Fibroblast of lung (primary cell): ENCODE measurements around the gene STAT4. TPM values are rescaled to one million over a fixed set of nuclear protein-coding genes. Genes with fewer than 3 reads are reported as not detected.

Source experiments
- DNase-seq, 2 donors: peaks; one replicate each; pipeline versions ENCODE4 v3.0.0 to v3.0.0-alpha.2; 2010; ENCODE audit warnings: low read depth in 2 of 2
- H2AFZ ChIP-seq: 2 replicates; pipeline ENCODE4 v1.5.1; 2012; ENCODE audit warnings: low read length, control low read depth, inconsistent platforms
- H3K27ac ChIP-seq: 2 replicates; pipeline ENCODE4 v1.5.1; 2011; ENCODE audit warnings: low read length, control low read depth; ENCODE audit not compliant: insufficient read depth
- H3K27me3 ChIP-seq: 2 replicates; pipeline ENCODE4 v1.5.1; 2011; ENCODE audit warnings: mild to moderate bottlenecking, low read length; ENCODE audit not compliant: control insufficient read depth, insufficient read depth
- H3K36me3 ChIP-seq: 2 replicates; pipeline ENCODE4 v1.5.1; 2011; ENCODE audit warnings: low read length; ENCODE audit not compliant: control insufficient read depth, insufficient read depth
- H3K4me1 ChIP-seq: 2 replicates; pipeline ENCODE4 v1.5.1; 2011; ENCODE audit warnings: low read length; ENCODE audit not compliant: control insufficient read depth, insufficient read depth; ENCODE audit errors: extremely low read depth
- H3K4me2 ChIP-seq: 2 replicates; pipeline ENCODE4 v1.5.1; 2011; ENCODE audit warnings: low read length, control low read depth; ENCODE audit not compliant: insufficient read depth; ENCODE audit errors: extremely low read depth
- H3K4me3 ChIP-seq, 4 experiments: fragments of 200-600 bp in 1 of 4; sonication (generic) in 1 of 4; replicated peaks in 1 of 4; 2 replicates each; pipeline ENCODE4 v1.5.1; 2011 to 2016; ENCODE audit warnings: low read length in 4 of 4, low read depth in 3 of 4, mild to moderate bottlenecking in 3 of 4, control low read depth in 2 of 4, inconsistent platforms in 1 of 4, mixed read lengths in 1 of 4; ENCODE audit not compliant: insufficient read depth in 1 of 4; ENCODE audit errors: control extremely low read depth in 1 of 4
- H3K79me2 ChIP-seq: 2 replicates; pipeline ENCODE4 v1.5.1; 2012; ENCODE audit warnings: mild to moderate bottlenecking, low read length, inconsistent platforms; ENCODE audit not compliant: control insufficient read depth, insufficient read depth
- H3K9ac ChIP-seq: 2 replicates; pipeline ENCODE4 v1.5.1; 2011; ENCODE audit warnings: mild to moderate bottlenecking, low read length, control low read depth; ENCODE audit not compliant: insufficient read depth
- H3K9me3 ChIP-seq: 2 replicates; pipeline ENCODE4 v1.5.1; 2012; ENCODE audit warnings: low read depth, low read length; ENCODE audit not compliant: control insufficient read depth, insufficient read depth
- H4K20me1 ChIP-seq: 2 replicates; pipeline ENCODE4 v1.5.1; 2011; ENCODE audit warnings: low read length; ENCODE audit not compliant: control insufficient read depth, insufficient read depth; ENCODE audit errors: extremely low read depth
- CTCF ChIP-seq, 2 donors: IDR thresholded peaks in 1 of 2; conservative IDR thresholded peaks in 1 of 2; 1 replicate in 1 of 2; 2 replicates in 1 of 2; pipeline ENCODE4 v1.5.1; 2011 to 2012; ENCODE audit warnings: low read length in 2 of 2, control low read depth in 1 of 2, inconsistent platforms in 1 of 2, low read depth in 1 of 2, mild to moderate bottlenecking in 1 of 2
- EZH2 ChIP-seq: IDR thresholded peaks from 2 replicates; pipeline ENCODE4 v1.5.1; 2012; ENCODE audit warnings: low read length, control low read depth, mild to moderate bottlenecking; ENCODE audit errors: missing control alignments
- polyA plus RNA-seq, 2 donors: library from polyadenylated mRNA; depleted of rRNA in 1 of 2; stranded (reverse) in 1 of 2; unstranded in 1 of 2; fragments of >200 nt; gene quantifications; 2 replicates each; pipeline ENCODE4 v1.2.1, GENCODE V29; 2011 to 2012; ENCODE audit warnings: missing spikeins in 1 of 2
- total RNA-seq: library from RNA; depleted of rRNA; stranded (reverse); fragments of >200 nt; gene quantifications from 2 replicates; pipeline ENCODE4 v1.2.1, GENCODE V29; 2014

Gene STAT4
- total and polyA plus RNA-seq, 2 donors (not counting 1 experiment from before 2014, with no cell fraction given): 0.66 to 1.2 TPM

GRCh38 chr2:191180276-191180675 lies 29.5 kb upstream of the STAT4 start:
- H3K27ac ChIP-seq: no peak overlapping the region
- H4K20me1 ChIP-seq: no peaks in the 10 kb centered on the region
- H3K79me2 ChIP-seq: no peaks in the 10 kb centered on the region
- peak overlapping the region; percentile 14 for H2AFZ ChIP-seq
- no peak overlapping the region for H3K9ac ChIP-seq
- peaks cover 7% of the 10 kb centered on the region for H3K4me1 ChIP-seq
- H3K36me3 ChIP-seq: no peaks in the 10 kb centered on the region
- no peak for TF ChIP-seq CTCF (conservative IDR thresholded peaks at IDR 0.05 in 1 of 2, IDR thresholded peaks at IDR 0.05 in 1 of 2; ENCODE audit: low read depth in 1 of 2, low read length in 2 of 2)
- no peak for TF ChIP-seq EZH2
- no peak for DNase-seq
- H3K4me3 ChIP-seq: no peak overlapping the region
- no peaks in the 10 kb centered on the region for H3K9me3 ChIP-seq
- no peaks in the 10 kb centered on the region for H3K27me3 ChIP-seq
- H3K4me2 ChIP-seq: no peak overlapping the region

GRCh38 chr2:191178806-191179514 lies 28.2 kb upstream of the STAT4 start:
- Histone ChIP-seq H3K36me3 (no peaks in the 10 kb centered on the region), H3K9me3 (no peaks in the 10 kb centered on the region), H3K27ac (no peak overlapping the region), H3K9ac (no peak overlapping the region), H4K20me1 (no peaks in the 10 kb centered on the region), H3K4me3 (no peak overlapping the region), H3K4me2 (no peak overlapping the region), H3K79me2 (no peaks in the 10 kb centered on the region), H2AFZ (no peak overlapping the region), H3K4me1 (peaks cover 7% of the 10 kb centered on the region), H3K27me3 (no peaks in the 10 kb centered on the region)
- TF ChIP-seq EZH2: no peak
- TF ChIP-seq CTCF (conservative IDR thresholded peaks at IDR 0.05 in 1 of 2, IDR thresholded peaks at IDR 0.05 in 1 of 2; ENCODE audit: low read depth in 1 of 2, low read length in 2 of 2): no peak
- DNase-seq: peak in 1 of 2 donors; percentile 90

- H3K9ac ChIP-seq: no peak overlapping the region
- H3K9me3 ChIP-seq: no peaks in the 10 kb centered on the region
- no peak overlapping the region for H3K27ac ChIP-seq
- H2AFZ ChIP-seq: no peak overlapping the region
- no peaks in the 10 kb centered on the region for H3K36me3 ChIP-seq
- DNase-seq: no peak
- no peak overlapping the region for H3K4me3 ChIP-seq
- no peak overlapping the region for H3K4me2 ChIP-seq
- no peaks in the 10 kb centered on the region for H4K20me1 ChIP-seq
- TF ChIP-seq CTCF (conservative IDR thresholded peaks at IDR 0.05 in 1 of 2, IDR thresholded peaks at IDR 0.05 in 1 of 2; ENCODE audit: low read depth in 1 of 2, low read length in 2 of 2) (no peak), EZH2 (no peak)
- H3K27me3 ChIP-seq: no peaks in the 10 kb centered on the region
- peaks cover 11% of the 10 kb centered on the region for H3K4me1 ChIP-seq
- H3K79me2 ChIP-seq: no peaks in the 10 kb centered on the region
These were observed 27.2 kb upstream of the STAT4 start for GRCh38 chr2:191177751-191178736.
